Stimulated activated naive B cell treated with anti-CD40 and anti-IgM and Interleukin-4, amounts not matched to agents 10 μg/mL and 1 μg/mL and 100 μg/mL, for 72 hours (primary cell): ENCODE data around the gene LCT.
A peak's percentile ranks its signal among the peaks of the same experiment; 100 is the strongest.
"Not testable (repeated sequence)": the region's sequence is repeated elsewhere in the genome, so short reads cannot be mapped to it uniquely, and the experiment has no call there.

Experiments used
- ATAC-seq, 2 donors: fragments of 150-1000 bp; cut with Tn5 transposase; replicated peaks; 2 replicates each; pipeline ENCODE4 v1.10.0; 2021; ENCODE audit warnings: moderate library complexity in 1 of 2
- DNase-seq: peaks from one replicate; pipeline ENCODE4 v3.0.0; 2021
- H3K27ac Mint-ChIP-seq: one replicate; pipeline ENCODE4 v1.8.0; 2022; ENCODE audit warnings: mild to moderate bottlenecking, mixed read lengths
- H3K27me3 Mint-ChIP-seq, 2 donors: one replicate each; pipeline ENCODE4 v1.8.0; 2022; ENCODE audit warnings: mixed read lengths in 2 of 2
- H3K36me3 Mint-ChIP-seq, 2 donors: one replicate each; pipeline ENCODE4 v1.8.0; 2022; ENCODE audit warnings: mixed read lengths in 2 of 2, mild to moderate bottlenecking in 1 of 2
- H3K4me1 Mint-ChIP-seq, 2 donors: one replicate each; pipeline ENCODE4 v1.8.0; 2022; ENCODE audit warnings: mixed read lengths in 2 of 2, mild to moderate bottlenecking in 1 of 2
- H3K4me3 Mint-ChIP-seq, 2 donors: one replicate each; pipeline ENCODE4 v1.8.0; 2022; ENCODE audit warnings: mild to moderate bottlenecking in 2 of 2, mixed read lengths in 2 of 2, moderate library complexity in 1 of 2
- H3K9me3 Mint-ChIP-seq, 2 donors: one replicate each; pipeline ENCODE4 v1.8.0; 2022; ENCODE audit warnings: mixed read lengths in 2 of 2, mild to moderate bottlenecking in 1 of 2

The LCT gene

GRCh38 chr2:135822855-135823254 lies 14.1 kb downstream of the LCT start:
- no peak for ATAC-seq
- peaks cover 7 to 12% of the 10 kb centered on the region in 2 donors for H3K9me3 Mint-ChIP-seq
- no peak overlapping the region for H3K27ac Mint-ChIP-seq
- peaks cover 0 to 5% of the 10 kb centered on the region in 2 donors for H3K27me3 Mint-ChIP-seq
- H3K36me3 Mint-ChIP-seq = peaks cover 11 to 17% of the 10 kb centered on the region in 2 donors
- no peak overlapping the region for H3K4me3 Mint-ChIP-seq
- peaks cover 6 to 16% of the 10 kb centered on the region in 2 donors for H3K4me1 Mint-ChIP-seq
- DNase-seq = no peak

- H3K36me3 Mint-ChIP-seq = peaks cover 11 to 17% of the 10 kb centered on the region in 2 donors
- peaks cover 7 to 12% of the 10 kb centered on the region in 2 donors for H3K9me3 Mint-ChIP-seq
- H3K4me1 Mint-ChIP-seq = peaks cover 6 to 16% of the 10 kb centered on the region in 2 donors
- H3K4me3 Mint-ChIP-seq = no peak overlapping the region
- no peak for DNase-seq
- ATAC-seq = no peak
- no peak overlapping the region for H3K27ac Mint-ChIP-seq
- H3K27me3 Mint-ChIP-seq = peaks cover 0 to 5% of the 10 kb centered on the region in 2 donors
Measured at GRCh38 chr2:135821190-135821589, 15.8 kb downstream of the LCT start.

GRCh38 chr2:135820003-135820618 lies 16.9 kb downstream of the LCT start:
- ATAC-seq (peak; percentile 82 to 86), DNase-seq (peak; percentile 19)
- H3K4me3 Mint-ChIP-seq = peak overlapping the region in 1 of 2 donors; percentile 1
- peaks cover 6 to 16% of the 10 kb centered on the region in 2 donors for H3K4me1 Mint-ChIP-seq
- peaks cover 11 to 17% of the 10 kb centered on the region in 2 donors for H3K36me3 Mint-ChIP-seq
- H3K27ac Mint-ChIP-seq = no peak overlapping the region
- peaks cover 0 to 5% of the 10 kb centered on the region in 2 donors for H3K27me3 Mint-ChIP-seq
- H3K9me3 Mint-ChIP-seq = peaks cover 7 to 12% of the 10 kb centered on the region in 2 donors

- H3K27ac Mint-ChIP-seq = no peak overlapping the region
Measured at GRCh38 chr2:135818937-135819610, 17.9 kb downstream of the LCT start.

GRCh38 chr2:135817951-135818350 lies 19.0 kb downstream of the LCT start:
- no peak overlapping the region for H3K4me3 Mint-ChIP-seq
- ATAC-seq = no peak
- H3K36me3 Mint-ChIP-seq = peaks cover 6 to 12% of the 10 kb centered on the region in 2 donors
- peaks cover 6 to 16% of the 10 kb centered on the region in 2 donors for H3K4me1 Mint-ChIP-seq
- peaks cover 7% of the 10 kb centered on the region in 2 donors for H3K9me3 Mint-ChIP-seq
- H3K27me3 Mint-ChIP-seq = peaks cover 0 to 5% of the 10 kb centered on the region in 2 donors
- no peak for DNase-seq
- no peak overlapping the region for H3K27ac Mint-ChIP-seq

More at GRCh38 chr2:135818937-135819610, 17.9 kb downstream of the LCT start:
- H3K36me3 Mint-ChIP-seq = peaks cover 11 to 17% of the 10 kb centered on the region in 2 donors
- peaks cover 0 to 5% of the 10 kb centered on the region in 2 donors for H3K27me3 Mint-ChIP-seq
- peaks cover 6 to 16% of the 10 kb centered on the region in 2 donors for H3K4me1 Mint-ChIP-seq
- peaks cover 9 to 12% of the 10 kb centered on the region in 2 donors for H3K9me3 Mint-ChIP-seq
- DNase-seq (no peak), ATAC-seq (no peak)
- H3K4me3 Mint-ChIP-seq = no peak overlapping the region

GRCh38 chr2:135817466-135817865 lies 19.5 kb downstream of the LCT start:
- Mint-ChIP-seq H3K4me1 (peaks cover 6 to 16% of the 10 kb centered on the region in 2 donors), H3K36me3 (peaks cover 4 to 8% of the 10 kb centered on the region in 2 donors), H3K4me3 (no peak overlapping the region), H3K27ac (no peak overlapping the region), H3K27me3 (peaks cover 0 to 5% of the 10 kb centered on the region in 2 donors), H3K9me3 (peaks cover 3 to 7% of the 10 kb centered on the region in 2 donors)
- ATAC-seq = no peak
- DNase-seq = no peak

- H3K36me3 Mint-ChIP-seq = no peaks in the 10 kb centered on the region
- H3K4me1 Mint-ChIP-seq = peaks cover 4 to 8% of the 10 kb centered on the region in 2 donors
- DNase-seq = no peak
- no peak overlapping the region for H3K27ac Mint-ChIP-seq
- H3K4me3 Mint-ChIP-seq = no peak overlapping the region
- H3K27me3 Mint-ChIP-seq = peaks cover 0 to 2% of the 10 kb centered on the region in 2 donors
- peaks cover 0 to 8% of the 10 kb centered on the region in 2 donors for H3K9me3 Mint-ChIP-seq
- peak; percentile 49 to 50 for ATAC-seq
Measured at GRCh38 chr2:135815269-135815668, 21.7 kb downstream of the LCT start.

- Mint-ChIP-seq H3K27ac (no peak overlapping the region), H3K4me3 (no peak overlapping the region), H3K9me3 (peaks cover 0 to 8% of the 10 kb centered on the region in 2 donors), H3K4me1 (no peaks in the 10 kb centered on the region), H3K27me3 (no peaks in the 10 kb centered on the region), H3K36me3 (peaks cover 0 to 3% of the 10 kb centered on the region in 2 donors)
- ATAC-seq (no peak), DNase-seq (no peak)
Measured at GRCh38 chr2:135812907-135813511, 24.0 kb downstream of the LCT start.

- H3K27me3 Mint-ChIP-seq, DNase-seq, H3K9me3 Mint-ChIP-seq, H3K36me3 Mint-ChIP-seq, H3K4me3 Mint-ChIP-seq, ATAC-seq, H3K4me1 Mint-ChIP-seq, H3K27ac Mint-ChIP-seq: not testable (repeated sequence)
Measured at GRCh38 chr2:135807874-135808273, 29.1 kb downstream of the LCT start.

- Mint-ChIP-seq H3K9me3 (peaks cover 5 to 7% of the 10 kb centered on the region in 2 donors), H3K36me3 (peaks cover 4 to 13% of the 10 kb centered on the region in 2 donors), H3K4me1 (peaks cover 4 to 5% of the 10 kb centered on the region in 2 donors), H3K27ac (no peak overlapping the region), H3K27me3 (no peaks in the 10 kb centered on the region), H3K4me3 (no peak overlapping the region)
- no peak for ATAC-seq
- no peak for DNase-seq
Measured at GRCh38 chr2:135803278-135803677, 33.7 kb downstream of the LCT start.

GRCh38 chr2:135802350-135802749 lies 34.6 kb downstream of the LCT start:
- Mint-ChIP-seq H3K9me3 (peaks cover 5 to 7% of the 10 kb centered on the region in 2 donors), H3K4me3 (no peak overlapping the region), H3K4me1 (peaks cover 5 to 7% of the 10 kb centered on the region in 2 donors), H3K27ac (no peak overlapping the region), H3K27me3 (no peaks in the 10 kb centered on the region), H3K36me3 (peaks cover 4 to 13% of the 10 kb centered on the region in 2 donors)
- ATAC-seq = no peak
- no peak for DNase-seq

GRCh38 chr2:135800513-135801460 lies 36.2 kb downstream of the LCT start:
- H3K4me3 Mint-ChIP-seq = no peak overlapping the region
- H3K27ac Mint-ChIP-seq = no peak overlapping the region
- ATAC-seq (peak; percentile 70 to 74), DNase-seq (no peak)
- no peaks in the 10 kb centered on the region for H3K27me3 Mint-ChIP-seq
- H3K4me1 Mint-ChIP-seq = peaks cover 6 to 7% of the 10 kb centered on the region in 2 donors
- peaks cover 5 to 7% of the 10 kb centered on the region in 2 donors for H3K9me3 Mint-ChIP-seq
- peaks cover 4 to 13% of the 10 kb centered on the region in 2 donors for H3K36me3 Mint-ChIP-seq

GRCh38 chr2:135799738-135800137 lies 37.2 kb downstream of the LCT start:
- Mint-ChIP-seq H3K27me3 (no peaks in the 10 kb centered on the region), H3K4me1 (peaks cover 11 to 14% of the 10 kb centered on the region in 2 donors), H3K4me3 (no peak overlapping the region), H3K27ac (no peak overlapping the region), H3K9me3 (peaks cover 5 to 7% of the 10 kb centered on the region in 2 donors), H3K36me3 (peaks cover 4 to 13% of the 10 kb centered on the region in 2 donors)
- DNase-seq (no peak), ATAC-seq (no peak)
